AG10803 (cell line): ENCODE data around the gene TNFAIP8.

Experiments used
- DNase-seq: peaks from one replicate; pipeline ENCODE4 v3.0.0; 2010; ENCODE audit warnings: low read depth
- H3K4me3 ChIP-seq: 2 replicates; pipeline ENCODE4 v1.5.1; 2011; ENCODE audit warnings: mild to moderate bottlenecking, low read length, control low read depth
- CTCF ChIP-seq: conservative IDR thresholded peaks from 2 replicates; pipeline ENCODE4 v1.5.1; 2011; ENCODE audit warnings: mild to moderate bottlenecking, low read length, control low read depth, inconsistent platforms

TNFAIP8 gene

DNA sequence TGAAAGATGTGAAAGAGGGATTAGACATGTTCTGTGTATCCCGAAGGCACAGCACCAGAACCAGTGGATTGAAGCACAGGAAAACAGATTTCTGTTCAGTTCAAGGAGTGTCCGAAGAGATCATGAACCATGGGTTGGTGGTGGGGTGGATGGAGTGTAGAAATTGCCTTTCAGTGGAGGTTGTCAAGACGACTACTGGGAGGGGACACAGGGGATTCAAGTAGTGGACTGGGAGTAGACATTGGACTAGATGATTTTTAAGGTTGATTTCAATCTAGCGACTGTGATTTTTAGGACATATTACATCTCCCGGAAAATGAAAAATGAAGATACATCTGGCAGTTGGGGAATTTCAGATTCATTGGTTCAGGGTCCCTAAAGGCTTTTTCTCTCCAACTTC is 35.9 kb upstream of the TNFAIP8 start:
- no peak for DNase-seq
- TF ChIP-seq CTCF = no peak
- no peak overlapping the region for H3K4me3 ChIP-seq

DNA sequence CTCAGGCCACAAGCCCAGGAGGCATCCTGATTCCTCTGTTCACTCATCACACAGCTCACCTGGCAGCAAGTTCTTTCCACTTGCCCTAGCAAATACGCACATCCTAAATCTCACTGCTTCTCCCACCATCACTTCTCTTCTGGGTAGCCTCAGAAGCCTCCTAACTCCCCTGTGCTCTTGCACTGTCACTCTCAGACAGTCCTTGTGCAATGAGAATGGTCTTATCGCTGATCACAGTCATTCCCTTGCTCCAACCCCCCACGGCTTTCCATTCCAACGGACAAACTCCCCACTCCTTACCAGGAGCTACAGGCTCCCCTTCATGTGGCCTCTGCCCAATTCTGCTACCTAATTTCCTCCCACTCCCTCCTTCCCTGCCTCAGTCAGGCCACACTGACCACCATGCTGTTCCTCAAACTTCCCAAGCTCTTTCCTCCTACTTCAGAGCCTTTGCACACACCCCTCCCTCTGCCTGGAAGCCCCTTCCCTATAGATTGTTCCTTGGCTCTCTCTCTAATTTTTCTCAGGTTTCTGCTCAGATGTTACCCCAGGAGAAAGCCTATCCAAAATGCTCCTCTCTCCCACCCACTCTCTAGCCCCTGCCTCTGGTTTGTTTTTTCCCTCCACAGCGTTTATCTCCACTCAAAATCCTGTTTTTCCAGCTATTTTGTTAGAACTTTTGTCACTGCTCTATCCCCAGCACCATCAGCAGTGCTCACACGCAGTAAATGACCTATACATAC is 34.1 kb upstream of the TNFAIP8 start:
- H3K4me3 ChIP-seq = no peak overlapping the region
- TF ChIP-seq CTCF = no peak
- no peak for DNase-seq

GRCh38 chr5:119322312-119322947 is 33.4 kb upstream of the TNFAIP8 start:
- TF ChIP-seq CTCF = no peak
- H3K4me3 ChIP-seq = no peak overlapping the region
- DNase-seq = no peak

DNA sequence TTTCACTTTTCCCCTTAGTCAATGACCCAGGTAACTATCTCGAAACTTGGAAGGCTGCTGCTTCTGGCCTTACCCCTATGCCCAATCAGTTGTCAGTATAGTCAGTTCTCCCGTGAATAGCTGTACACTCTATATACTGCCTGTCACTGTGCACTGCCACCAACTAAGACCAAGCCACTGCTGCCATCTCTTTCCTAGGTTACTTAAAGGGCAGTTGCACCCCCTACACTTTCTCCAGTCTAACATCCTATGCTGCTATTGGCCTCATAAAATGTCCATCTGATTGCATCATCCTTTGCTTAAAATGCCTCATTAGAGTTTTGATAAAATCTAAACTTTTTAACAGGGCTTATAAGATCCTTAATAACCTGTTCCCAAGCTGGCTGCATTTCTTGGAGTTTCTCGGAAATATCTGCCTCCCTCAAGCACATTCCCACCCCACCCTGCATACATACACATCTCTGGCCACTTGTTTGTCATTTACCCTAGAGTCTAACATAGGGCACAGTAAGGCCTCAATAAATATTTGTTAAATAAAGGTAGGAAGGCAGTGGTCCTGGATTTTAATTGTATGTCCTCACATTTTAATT is 32.8 kb upstream of the TNFAIP8 start:
- no peak for TF ChIP-seq CTCF
- DNase-seq = peak; percentile 42
- H3K4me3 ChIP-seq = no peak overlapping the region

- peak; percentile 49 for DNase-seq
- H3K4me3 ChIP-seq = no peak overlapping the region
- no peak for TF ChIP-seq CTCF
These were observed 32.2 kb upstream of the TNFAIP8 start for GRCh38 chr5:119323601-119324000.

DNA sequence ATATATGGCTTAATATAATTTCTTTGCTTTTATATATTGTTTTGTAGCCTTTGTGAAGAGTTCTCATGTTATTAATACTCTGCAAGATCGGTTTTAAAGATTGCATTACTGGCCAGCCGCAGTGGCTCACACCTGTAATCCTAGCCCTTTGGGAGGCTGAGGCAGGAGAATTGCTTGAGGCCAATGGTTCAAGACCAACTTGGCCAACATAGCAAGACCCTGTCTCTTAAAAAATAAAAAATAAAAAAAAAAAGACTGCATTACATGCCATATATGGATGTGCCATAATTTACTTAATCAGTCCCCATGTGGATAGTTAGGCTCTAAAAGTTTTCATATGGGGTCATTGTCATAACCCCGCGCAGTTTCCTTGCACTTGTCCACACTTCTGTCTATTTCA is 31.0 kb upstream of the TNFAIP8 start:
- no peak for TF ChIP-seq CTCF
- H3K4me3 ChIP-seq = no peak overlapping the region
- no peak for DNase-seq

DNA sequence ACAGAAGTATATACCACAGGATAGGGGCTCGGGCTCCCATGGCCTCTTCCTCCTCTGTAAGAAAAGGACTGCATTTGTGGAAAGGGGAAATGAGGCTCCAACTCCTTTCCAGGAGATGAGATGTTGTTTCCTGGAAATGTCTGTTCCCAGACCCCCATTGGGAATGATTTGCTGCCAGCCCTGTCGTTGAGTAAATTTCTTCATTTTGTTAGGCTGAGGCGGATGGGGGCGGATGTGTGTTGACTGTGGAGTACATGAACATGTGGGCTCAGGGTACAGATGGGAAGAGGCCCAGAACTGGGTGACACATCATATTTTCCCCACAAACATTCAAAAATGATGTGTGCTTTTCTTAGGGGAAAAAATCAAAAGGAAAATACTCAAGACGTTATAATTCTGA is 28.8 kb upstream of the TNFAIP8 start:
- TF ChIP-seq CTCF = no peak
- DNase-seq = peak; percentile 60
- H3K4me3 ChIP-seq = no peak overlapping the region
